GM19372 (cell line): ENCODE data around the gene CACNG4.

Experiments
- ATAC-seq: cut with Tn5 transposase; IDR thresholded peaks from one replicate; pipeline ENCODE4 v1.9.1; 2021; ENCODE audit warnings: mild to moderate bottlenecking, low read depth, moderate library complexity; ENCODE audit not compliant: unreplicated experiment

Gene CACNG4

GRCh38 chr17:66943484-66943883 lies 21.0 kb upstream of the CACNG4 start:
- no peak for ATAC-seq

GRCh38 chr17:66944351-66945146 lies 20.0 kb upstream of the CACNG4 start:
- ATAC-seq = no peak

GRCh38 chr17:66945147-66945835 lies 19.2 kb upstream of the CACNG4 start:
- no peak for ATAC-seq

GRCh38 chr17:66946251-66946650 lies 18.3 kb upstream of the CACNG4 start:
- no peak for ATAC-seq

DNA sequence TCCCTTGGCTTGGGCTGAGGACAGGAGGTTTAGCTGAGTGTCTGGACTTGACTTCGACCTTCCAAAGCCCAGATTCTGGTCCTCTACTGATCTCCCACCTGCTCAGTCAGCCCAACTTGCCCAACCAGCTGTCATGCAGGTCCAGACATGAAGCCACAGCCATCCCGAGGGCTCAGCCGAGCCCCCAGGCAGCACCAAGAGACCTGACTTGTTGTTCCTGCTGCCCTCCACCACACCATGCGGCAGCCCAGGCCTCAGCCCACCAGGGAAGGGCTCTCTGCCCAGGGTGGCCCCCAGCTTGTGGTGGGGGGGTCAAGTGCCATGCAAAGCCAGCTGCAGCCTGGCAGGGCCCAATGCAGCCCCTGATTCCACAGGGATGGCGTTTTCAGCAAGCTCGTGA lies 17.2 kb upstream of the CACNG4 start:
- ATAC-seq = no peak

- ATAC-seq = no peak
Observed at GRCh38 chr17:66948061-66948750, 16.3 kb upstream of the CACNG4 start.

DNA sequence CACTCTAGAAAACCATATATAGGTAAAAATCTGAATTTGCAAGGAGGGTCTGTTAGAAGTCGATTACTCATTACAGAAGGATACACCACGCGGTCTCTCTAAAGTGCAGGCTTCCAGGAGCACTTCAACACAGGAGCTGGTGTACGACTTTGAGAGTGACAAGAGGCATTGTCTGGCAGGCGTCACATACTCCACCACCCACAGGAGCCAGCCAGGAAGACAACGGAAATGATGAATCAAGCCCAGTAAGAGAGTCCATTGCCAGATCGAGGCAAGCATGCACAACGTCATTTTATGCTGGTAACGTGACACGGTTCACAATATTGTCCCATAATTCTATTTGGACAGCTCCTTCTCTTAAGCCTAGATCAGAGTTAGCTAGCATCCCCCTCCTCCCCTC lies 15.0 kb upstream of the CACNG4 start:
- no peak for ATAC-seq

DNA sequence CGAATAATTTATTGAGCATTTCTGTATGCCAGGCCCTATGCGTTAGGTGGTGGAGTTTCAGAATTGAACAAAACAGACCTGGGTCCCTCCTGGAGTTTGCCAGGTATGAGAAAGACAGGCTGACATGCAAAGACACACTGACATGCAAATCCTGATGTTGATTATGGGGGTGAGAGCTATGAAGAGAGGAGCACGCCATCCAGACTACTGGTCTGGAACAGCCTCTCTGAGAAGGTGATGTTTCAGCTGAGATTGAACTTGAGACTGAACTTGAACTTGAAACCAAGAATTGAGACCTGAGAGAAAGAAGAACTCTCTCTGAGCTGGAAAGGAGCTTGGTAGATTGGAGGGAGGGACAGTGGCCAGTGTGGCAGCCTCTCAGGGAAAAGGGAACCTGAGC lies 14.2 kb upstream of the CACNG4 start:
- ATAC-seq = no peak

GRCh38 chr17:66950886-66951604 lies 13.5 kb upstream of the CACNG4 start:
- ATAC-seq = no peak

DNA sequence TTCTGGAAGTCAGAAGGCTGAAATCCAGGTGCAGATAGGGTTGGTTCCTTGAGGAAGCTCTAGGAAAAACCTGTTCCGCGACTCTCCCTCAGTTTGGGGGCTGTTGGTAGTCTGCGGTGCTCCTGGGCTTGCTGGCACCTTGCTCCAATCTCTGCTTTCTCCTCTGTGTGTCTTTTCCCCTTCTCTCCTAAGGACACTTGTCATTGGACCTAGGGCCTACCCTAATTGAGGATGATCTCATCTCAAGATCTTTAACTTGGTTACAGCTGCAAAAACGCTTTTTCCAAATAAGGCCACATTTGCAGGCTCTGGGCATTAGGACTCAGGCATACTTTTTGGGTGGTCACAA lies 12.9 kb upstream of the CACNG4 start:
- no peak for ATAC-seq

GRCh38 chr17:66952031-66952524 lies 12.4 kb upstream of the CACNG4 start:
- ATAC-seq = no peak

GRCh38 chr17:66952681-66953629 lies 11.6 kb upstream of the CACNG4 start:
- ATAC-seq = no peak

- ATAC-seq = no peak
Observed at GRCh38 chr17:66953630-66954020, 10.9 kb upstream of the CACNG4 start.

DNA sequence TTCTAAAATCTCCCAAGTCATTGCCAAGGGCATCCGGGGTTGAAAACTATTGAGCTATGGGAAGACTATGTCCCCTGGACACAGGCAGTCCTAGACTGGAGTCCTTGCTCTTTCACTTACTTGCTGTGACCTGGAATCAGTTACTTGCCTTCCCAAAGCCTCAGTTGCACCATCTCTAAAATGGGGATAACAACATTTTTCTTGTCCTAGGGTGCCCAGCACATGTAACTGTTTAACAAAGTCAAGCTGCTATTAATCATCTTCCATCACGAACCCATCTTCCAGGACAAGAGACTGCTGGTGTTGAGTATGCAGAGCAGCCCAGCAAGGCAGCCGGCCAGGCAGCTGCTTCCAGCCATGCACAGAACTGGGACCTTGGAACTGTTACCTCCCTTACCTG lies 9.9 kb upstream of the CACNG4 start:
- ATAC-seq = no peak

GRCh38 chr17:66955821-66956220 lies 8.7 kb upstream of the CACNG4 start:
- ATAC-seq = no peak

GRCh38 chr17:66956941-66957340 lies 7.6 kb upstream of the CACNG4 start:
- no peak for ATAC-seq

DNA sequence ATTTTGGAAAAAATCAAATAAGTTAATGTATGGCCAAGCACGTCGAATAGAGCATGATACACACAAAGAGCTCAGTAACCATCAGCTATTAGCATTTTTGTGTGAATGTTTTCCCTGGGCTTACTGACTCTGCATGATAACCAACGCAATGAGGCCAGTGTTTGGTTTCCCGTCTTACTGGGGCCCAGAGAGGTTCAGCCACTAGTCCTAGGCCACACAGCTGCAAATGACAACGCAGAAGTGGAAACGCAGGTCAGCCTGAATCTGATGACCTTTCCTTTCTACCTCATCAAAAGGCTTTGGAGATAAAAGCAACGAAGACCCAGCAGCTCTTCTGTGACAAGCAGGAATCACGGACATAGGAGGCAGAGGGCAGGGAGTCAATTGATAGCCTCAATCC lies 7.2 kb upstream of the CACNG4 start:
- ATAC-seq = no peak

DNA sequence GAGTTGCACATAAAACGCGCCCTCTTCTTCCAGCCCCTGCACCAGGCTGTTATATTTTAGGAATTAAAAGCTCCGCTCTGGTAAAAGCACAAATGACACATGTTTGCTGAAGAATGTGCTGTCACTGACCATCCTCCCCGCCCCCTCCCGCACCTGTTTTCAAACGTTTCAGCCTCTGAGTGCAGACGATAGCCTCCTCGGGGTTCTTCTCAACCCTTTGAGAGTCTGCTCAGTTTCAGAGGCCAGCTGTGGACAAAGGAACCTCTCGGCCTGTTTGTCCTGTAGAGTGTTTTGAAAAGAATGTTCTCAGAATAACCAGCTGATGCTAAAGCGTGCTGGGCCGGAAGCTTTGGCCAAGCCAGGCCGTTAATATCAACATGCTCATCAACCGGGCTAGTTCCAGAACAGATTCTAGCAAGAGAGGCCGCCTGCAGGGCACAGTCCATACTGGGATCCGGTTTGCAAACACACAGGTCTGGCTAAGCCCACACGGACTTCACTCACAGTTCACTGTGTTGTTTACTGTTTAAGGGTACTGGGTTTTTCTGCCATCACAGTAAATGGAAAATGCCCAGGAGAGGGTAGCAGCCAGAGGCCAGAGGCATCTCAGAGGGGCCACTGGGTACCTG lies 6.4 kb upstream of the CACNG4 start:
- ATAC-seq = no peak

- ATAC-seq = no peak
Observed at GRCh38 chr17:66959641-66960375, 4.7 kb upstream of the CACNG4 start.
